Esophagus squamous epithelium (tissue), 5 donors: Measurements from ENCODE around the gene TP53I11. TPM values are rescaled to one million over a fixed set of nuclear protein-coding genes. Genes with fewer than 3 reads are reported as not detected.

Experiments
- DNase-seq: peaks from one replicate; lab custom pipeline; 2025; lab: John Stamatoyannopoulos, UW
- H3K27ac ChIP-seq, 4 donors: fragments of 200-600 bp; sonication (generic); one replicate each; pipeline ENCODE4 v1.5.1; 2016 to 2019; ENCODE audit warnings: mild to moderate bottlenecking in 1 of 4
- H3K27me3 ChIP-seq, 4 donors: fragments of 200-600 bp; sonication (generic); 1 replicate in 3 of 4; 2 replicates in 1 of 4; pipeline versions ENCODE4 v1.5.1 to v1.6.0; 2017 to 2021; ENCODE audit warnings: antibody characterized with exemption in 1 of 4
- H3K36me3 ChIP-seq, 3 donors: fragments of 200-600 bp; sonication (generic); one replicate each; pipeline ENCODE4 v1.5.1; 2016 to 2019
- H3K4me1 ChIP-seq, 3 donors: fragments of 200-600 bp; sonication (generic); one replicate each; pipeline ENCODE4 v1.5.1; 2017 to 2019
- H3K4me3 ChIP-seq, 4 donors: fragments of 200-600 bp; sonication (generic); 1 replicate in 3 of 4; 2 replicates in 1 of 4; pipeline ENCODE4 v1.5.1; 2016 to 2019; ENCODE audit warnings: mild to moderate bottlenecking in 2 of 4, moderate library complexity in 1 of 4
- H3K9me3 ChIP-seq, 3 donors: fragments of 200-600 bp; sonication (generic); one replicate each; pipeline ENCODE4 v1.5.1; 2016 to 2019
- CTCF ChIP-seq, 6 experiments: fragments of 450-650 bp in 4 of 6; fragments of 200-600 bp in 2 of 6; sonication (generic) in 2 of 6; IDR thresholded peaks; one replicate each; pipeline ENCODE4 v1.5.1; 2016 to 2019; ENCODE audit warnings: antibody characterized with exemption in 6 of 6, mild to moderate bottlenecking in 4 of 6, moderate library complexity in 4 of 6
- POLR2A ChIP-seq, 4 donors: fragments of 450-650 bp; IDR thresholded peaks; one replicate each; pipeline ENCODE4 v1.6.1; 2017; ENCODE audit warnings: antibody characterized with exemption in 4 of 4, mild to moderate bottlenecking in 4 of 4, moderate library complexity in 3 of 4
- WGBS, 2 donors: methylation state at CpG; one replicate each; pipeline ENCODE4 v1.1.5; 2018; 5-methylcytosine and 5-hydroxymethylcytosine counted together
- intact Hi-C: fragments of 100-400 bp; cut with DNase I; formaldehyde crosslinking; loops from one replicate; pipeline ENCODE4 v1.15.0; 2022
- total RNA-seq, 4 donors: library from RNA; depleted of rRNA; stranded (reverse); fragments of >200 nt; gene quantifications; one replicate each; pipeline ENCODE4 v1.1.0, GENCODE V29; 2016
- donor health status: DM: yes; HTN: yes; CAD: no.

Gene TP53I11
- total RNA-seq, 4 donors from 2014 or later = 27.3 to 32.1 (median 29.0) TPM

GRCh38 chr11:44916331-44916730, 34.4 kb downstream of the TP53I11 start:
- peaks cover 0 to 5% (median 0%) of the 10 kb centered on the region in 4 donors for H3K27me3 ChIP-seq
- TF ChIP-seq POLR2A (IDR thresholded peaks at IDR 0.05) = no peak
- TF ChIP-seq CTCF (IDR thresholded peaks at IDR 0.05) = no peak
- peaks cover 0 to 17% (median 0%) of the 10 kb centered on the region in 3 donors for H3K4me1 ChIP-seq
- H3K9me3 ChIP-seq = no peaks in the 10 kb centered on the region
- intact Hi-C loops = no loop called here
- DNase-seq = no peak
- H3K27ac ChIP-seq = no peak overlapping the region
- no peak overlapping the region for H3K4me3 ChIP-seq
- WGBS, 2 donors = 55 to 67% methylated on average over 2 to 6 of the region's 8 CpGs
- no peaks in the 10 kb centered on the region for H3K36me3 ChIP-seq

DNA sequence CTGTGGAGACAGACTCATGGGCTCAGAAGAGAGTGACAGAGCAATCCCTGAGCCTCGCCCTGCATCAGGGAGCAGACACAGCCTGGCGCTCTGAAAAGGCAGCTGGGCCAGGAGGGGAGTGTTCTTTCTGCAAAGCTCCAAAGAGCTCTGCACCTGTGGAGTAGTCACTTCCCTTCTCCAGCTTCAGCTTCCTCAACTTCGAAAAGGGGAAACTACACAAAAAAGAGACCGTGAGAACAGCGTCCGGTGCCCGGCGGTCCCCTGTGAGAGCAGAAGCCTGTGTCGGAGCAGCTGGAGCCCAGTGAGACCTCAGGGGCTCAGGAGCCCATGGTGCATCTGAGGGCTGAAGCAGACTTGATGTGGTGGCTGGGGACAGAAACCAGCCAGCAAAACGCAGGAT, 35.1 kb downstream of the TP53I11 start:
- Histone ChIP-seq H3K4me1 (peaks cover 0 to 24% (median 0%) of the 10 kb centered on the region in 3 donors), H3K27ac (no peak overlapping the region), H3K36me3 (no peaks in the 10 kb centered on the region), H3K9me3 (no peaks in the 10 kb centered on the region), H3K4me3 (no peak overlapping the region), H3K27me3 (peaks cover 0 to 5% (median 0%) of the 10 kb centered on the region in 4 donors)
- intact Hi-C loops = no loop called here
- DNase-seq = no peak
- TF ChIP-seq CTCF (IDR thresholded peaks at IDR 0.05) = no peak
- TF ChIP-seq POLR2A (IDR thresholded peaks at IDR 0.05) = no peak
- 54% methylated on average over 4 of the region's 10 CpGs; no CpG with 5 or more reads in 1 of the 2 donors for WGBS, 2 donors

GRCh38 chr11:44915004-44915403, 35.7 kb downstream of the TP53I11 start:
- Histone ChIP-seq H3K4me3 (no peak overlapping the region), H3K27me3 (peaks cover 0 to 5% (median 0%) of the 10 kb centered on the region in 4 donors), H3K36me3 (no peaks in the 10 kb centered on the region), H3K9me3 (no peaks in the 10 kb centered on the region), H3K4me1 (peaks cover 0 to 25% (median 0%) of the 10 kb centered on the region in 3 donors), H3K27ac (no peak overlapping the region)
- no peak for TF ChIP-seq CTCF (IDR thresholded peaks at IDR 0.05)
- TF ChIP-seq POLR2A (IDR thresholded peaks at IDR 0.05) = no peak
- DNase-seq = no peak
- intact Hi-C loops = no loop called here
- WGBS, 2 donors = no CpG with 5 or more reads among the region's 10 CpGs

DNA sequence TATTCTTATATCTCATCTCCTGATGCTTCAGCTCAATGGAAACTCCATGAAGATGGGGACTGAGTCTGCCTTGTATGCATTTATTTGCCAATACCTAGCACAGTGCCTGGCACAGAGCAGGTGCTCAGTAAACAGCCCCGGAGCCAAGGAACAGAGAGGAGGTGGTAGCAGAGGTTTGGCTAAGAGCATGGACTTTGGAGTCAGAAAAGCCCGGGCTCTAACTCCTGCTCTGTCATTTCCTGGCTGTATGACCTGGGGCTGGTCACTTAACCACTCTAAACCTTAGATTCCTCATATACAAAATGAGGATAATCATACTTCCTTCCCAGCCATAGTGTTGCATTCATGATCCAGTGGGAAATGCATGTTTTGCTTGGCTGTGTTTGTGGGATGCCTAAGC, 36.6 kb downstream of the TP53I11 start:
- Histone ChIP-seq H3K27me3 (peaks cover 0 to 5% (median 0%) of the 10 kb centered on the region in 4 donors), H3K27ac (no peak overlapping the region), H3K4me1 (peaks cover 0 to 25% (median 0%) of the 10 kb centered on the region in 3 donors), H3K36me3 (no peaks in the 10 kb centered on the region), H3K4me3 (no peak overlapping the region), H3K9me3 (no peaks in the 10 kb centered on the region)
- intact Hi-C loops = loop anchor here (5.0 kb wide), 2 partner anchors 187 to 292 kb away; partner anchors contain the start of gene TSPAN18
- no peak for DNase-seq
- TF ChIP-seq POLR2A (IDR thresholded peaks at IDR 0.05) (no peak), CTCF (IDR thresholded peaks at IDR 0.05) (no peak)
- WGBS, 2 donors = 60 to 68% methylated on average over 2 of the region's 2 CpGs

GRCh38 chr11:44913502-44913901, 37.2 kb downstream of the TP53I11 start:
- TF ChIP-seq POLR2A (IDR thresholded peaks at IDR 0.05) (no peak), CTCF (IDR thresholded peaks at IDR 0.05) (no peak)
- Histone ChIP-seq H3K27me3 (peaks cover 0 to 5% (median 0%) of the 10 kb centered on the region in 4 donors), H3K4me3 (no peak overlapping the region), H3K27ac (no peak overlapping the region), H3K9me3 (no peaks in the 10 kb centered on the region), H3K4me1 (peaks cover 0 to 25% (median 0%) of the 10 kb centered on the region in 3 donors), H3K36me3 (no peaks in the 10 kb centered on the region)
- DNase-seq = no peak
- intact Hi-C loops = loop anchor here (5.0 kb wide), 2 partner anchors 186 to 291 kb away; partner anchors contain the start of gene TSPAN18
